ENCODE data around the gene REEP2. TPM values are rescaled to one million over a fixed set of nuclear protein-coding genes. Genes with fewer than 3 reads are reported as not detected.

The REEP2 gene
- total and polyA plus RNA-seq, 4 donors, result 0.08 to 0.28 (median 0.12) TPM; not detected in 1

GRCh38 chr5:138402640-138403039, 36.2 kb upstream of the REEP2 start:
- H3K36me3 ChIP-seq (ENCODE audit: control insufficient read depth in 4 of 4, insufficient read depth in 3 of 4, low read depth in 1 of 4, low read length in 3 of 4), result peaks cover 13 to 57% (median 39%) of the 10 kb centered on the region in 4 donors
- no peaks in the 10 kb centered on the region for H3K9me3 ChIP-seq (ENCODE audit: control insufficient read depth in 4 of 4, low read length in 3 of 4)
- H3K4me3 ChIP-seq (ENCODE audit: low read depth in 1 of 3, low read length in 3 of 3), result no peak overlapping the region
- no peak overlapping the region for H3K27ac ChIP-seq (ENCODE audit: low read depth in 1 of 2, low read length in 2 of 2)
- no peak for DNase-seq (ENCODE audit: low spot score)
- no peak overlapping the region for H3K9ac ChIP-seq (ENCODE audit: low read depth in 1 of 2, low read length in 2 of 2)
- no peaks in the 10 kb centered on the region for H3K27me3 ChIP-seq (ENCODE audit: control insufficient read depth in 4 of 4, insufficient read depth in 4 of 4, low read length in 3 of 4)
- TF ChIP-seq YY1 (IDR thresholded peaks at IDR 0.05), result no peak
- TF ChIP-seq GABPA (IDR thresholded peaks at IDR 0.05 in 1 of 2, conservative IDR thresholded peaks at IDR 0.05 in 1 of 2), result no peak
- no peak for TF ChIP-seq HNF4G (IDR thresholded peaks at IDR 0.05)
- TF ChIP-seq, protein P1, sequence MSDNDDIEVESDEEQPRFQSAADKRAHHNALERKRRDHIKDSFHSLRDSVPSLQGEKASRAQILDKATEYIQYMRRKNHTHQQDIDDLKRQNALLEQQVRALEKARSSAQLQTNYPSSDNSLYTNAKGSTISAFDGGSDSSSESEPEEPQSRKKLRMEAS (IDR thresholded peaks at IDR 0.05), result no peak
- TF ChIP-seq RXRA (IDR thresholded peaks at IDR 0.05), result no peak
- TF ChIP-seq ZBTB33 (IDR thresholded peaks at IDR 0.05), result no peak
- TF ChIP-seq CTCF (IDR thresholded peaks at IDR 0.05; ENCODE audit: low read depth, low read length, missing input control), result no peak
- no peaks in the 10 kb centered on the region for H3K4me1 ChIP-seq (ENCODE audit: control insufficient read depth in 4 of 4, insufficient read depth in 4 of 4, low read length in 3 of 4)

DNA sequence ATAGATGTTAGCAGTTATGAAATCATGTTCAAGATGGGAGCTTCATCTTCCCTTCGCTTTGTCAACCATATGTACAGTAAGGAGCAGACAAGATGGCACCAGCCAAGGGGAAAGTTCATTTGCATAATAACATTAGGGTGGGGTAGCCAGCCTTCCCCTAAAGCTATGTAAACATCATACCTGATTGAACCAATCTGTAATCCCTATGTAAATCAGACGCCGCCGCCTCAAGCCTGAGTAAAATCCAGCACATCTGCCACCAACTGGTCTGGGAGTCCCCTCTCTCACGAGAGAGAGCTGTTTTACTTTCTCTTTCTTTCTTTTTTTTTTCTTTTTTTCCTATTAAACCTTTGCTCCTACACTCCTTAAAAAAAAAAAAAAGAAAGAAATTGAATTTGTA, 30.8 kb upstream of the REEP2 start:
- H3K4me3 ChIP-seq (ENCODE audit: low read depth in 1 of 3, low read length in 3 of 3), result no peak overlapping the region
- no peak for DNase-seq (ENCODE audit: low spot score)
- 83% methylated on average over 5 of the region's 5 CpGs for WGBS
- H3K4me1 ChIP-seq (ENCODE audit: control insufficient read depth in 4 of 4, insufficient read depth in 4 of 4, low read length in 3 of 4), result no peaks in the 10 kb centered on the region
- no peak overlapping the region for H3K9ac ChIP-seq (ENCODE audit: low read depth in 1 of 2, low read length in 2 of 2)
- no peaks in the 10 kb centered on the region for H3K27me3 ChIP-seq (ENCODE audit: control insufficient read depth in 4 of 4, insufficient read depth in 4 of 4, low read length in 3 of 4)
- peaks cover 3 to 23% (median 14%) of the 10 kb centered on the region in 4 donors for H3K36me3 ChIP-seq (ENCODE audit: control insufficient read depth in 4 of 4, insufficient read depth in 3 of 4, low read depth in 1 of 4, low read length in 3 of 4)
- TF ChIP-seq JUND (IDR thresholded peaks at IDR 0.05), result no peak
- TF ChIP-seq FOXA2 (IDR thresholded peaks at IDR 0.05), result no peak
- TF ChIP-seq, protein P1 (IDR thresholded peaks at IDR 0.05), result no peak
- TF ChIP-seq CTCF (IDR thresholded peaks at IDR 0.05; ENCODE audit: low read depth, low read length, missing input control), result no peak
- no peak for TF ChIP-seq YY1 (IDR thresholded peaks at IDR 0.05)
- TF ChIP-seq ZBTB33 (IDR thresholded peaks at IDR 0.05), result no peak
- TF ChIP-seq, protein P2, sequence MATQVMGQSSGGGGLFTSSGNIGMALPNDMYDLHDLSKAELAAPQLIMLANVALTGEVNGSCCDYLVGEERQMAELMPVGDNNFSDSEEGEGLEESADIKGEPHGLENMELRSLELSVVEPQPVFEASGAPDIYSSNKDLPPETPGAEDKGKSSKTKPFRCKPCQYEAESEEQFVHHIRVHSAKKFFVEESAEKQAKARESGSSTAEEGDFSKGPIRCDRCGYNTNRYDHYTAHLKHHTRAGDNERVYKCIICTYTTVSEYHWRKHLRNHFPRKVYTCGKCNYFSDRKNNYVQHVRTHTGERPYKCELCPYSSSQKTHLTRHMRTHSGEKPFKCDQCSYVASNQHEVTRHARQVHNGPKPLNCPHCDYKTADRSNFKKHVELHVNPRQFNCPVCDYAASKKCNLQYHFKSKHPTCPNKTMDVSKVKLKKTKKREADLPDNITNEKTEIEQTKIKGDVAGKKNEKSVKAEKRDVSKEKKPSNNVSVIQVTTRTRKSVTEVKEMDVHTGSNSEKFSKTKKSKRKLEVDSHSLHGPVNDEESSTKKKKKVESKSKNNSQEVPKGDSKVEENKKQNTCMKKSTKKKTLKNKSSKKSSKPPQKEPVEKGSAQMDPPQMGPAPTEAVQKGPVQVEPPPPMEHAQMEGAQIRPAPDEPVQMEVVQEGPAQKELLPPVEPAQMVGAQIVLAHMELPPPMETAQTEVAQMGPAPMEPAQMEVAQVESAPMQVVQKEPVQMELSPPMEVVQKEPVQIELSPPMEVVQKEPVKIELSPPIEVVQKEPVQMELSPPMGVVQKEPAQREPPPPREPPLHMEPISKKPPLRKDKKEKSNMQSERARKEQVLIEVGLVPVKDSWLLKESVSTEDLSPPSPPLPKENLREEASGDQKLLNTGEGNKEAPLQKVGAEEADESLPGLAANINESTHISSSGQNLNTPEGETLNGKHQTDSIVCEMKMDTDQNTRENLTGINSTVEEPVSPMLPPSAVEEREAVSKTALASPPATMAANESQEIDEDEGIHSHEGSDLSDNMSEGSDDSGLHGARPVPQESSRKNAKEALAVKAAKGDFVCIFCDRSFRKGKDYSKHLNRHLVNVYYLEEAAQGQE (IDR thresholded peaks at IDR 0.05), result no peak
- TF ChIP-seq EGR1 (IDR thresholded peaks at IDR 0.05; ENCODE audit: low read depth in 2 of 2), result no peak
- TF ChIP-seq RAD21 (IDR thresholded peaks at IDR 0.05), result no peak
- no peak for TF ChIP-seq RXRA (IDR thresholded peaks at IDR 0.05)
- TF ChIP-seq FOXA1 (IDR thresholded peaks at IDR 0.05), result no peak
- no peak overlapping the region for H3K27ac ChIP-seq (ENCODE audit: low read depth in 1 of 2, low read length in 2 of 2)
- no peaks in the 10 kb centered on the region for H3K9me3 ChIP-seq (ENCODE audit: control insufficient read depth in 4 of 4, low read length in 3 of 4)

All from liver (tissue), 9 donors.